Esophagus squamous epithelium (tissue), 4 donors: Measurements from ENCODE around the gene TMEM120B.

Experiments
- CTCF ChIP-seq, 6 experiments: fragments of 450-650 bp in 4 of 6; fragments of 200-600 bp in 2 of 6; sonication (generic) in 2 of 6; IDR thresholded peaks; one replicate each; pipeline ENCODE4 v1.5.1; 2016 to 2019; ENCODE audit warnings: antibody characterized with exemption in 6 of 6, mild to moderate bottlenecking in 4 of 6, moderate library complexity in 4 of 6
- POLR2A ChIP-seq, 4 donors: fragments of 450-650 bp; IDR thresholded peaks; one replicate each; pipeline ENCODE4 v1.6.1; 2017; ENCODE audit warnings: antibody characterized with exemption in 4 of 4, mild to moderate bottlenecking in 4 of 4, moderate library complexity in 3 of 4

DNA sequence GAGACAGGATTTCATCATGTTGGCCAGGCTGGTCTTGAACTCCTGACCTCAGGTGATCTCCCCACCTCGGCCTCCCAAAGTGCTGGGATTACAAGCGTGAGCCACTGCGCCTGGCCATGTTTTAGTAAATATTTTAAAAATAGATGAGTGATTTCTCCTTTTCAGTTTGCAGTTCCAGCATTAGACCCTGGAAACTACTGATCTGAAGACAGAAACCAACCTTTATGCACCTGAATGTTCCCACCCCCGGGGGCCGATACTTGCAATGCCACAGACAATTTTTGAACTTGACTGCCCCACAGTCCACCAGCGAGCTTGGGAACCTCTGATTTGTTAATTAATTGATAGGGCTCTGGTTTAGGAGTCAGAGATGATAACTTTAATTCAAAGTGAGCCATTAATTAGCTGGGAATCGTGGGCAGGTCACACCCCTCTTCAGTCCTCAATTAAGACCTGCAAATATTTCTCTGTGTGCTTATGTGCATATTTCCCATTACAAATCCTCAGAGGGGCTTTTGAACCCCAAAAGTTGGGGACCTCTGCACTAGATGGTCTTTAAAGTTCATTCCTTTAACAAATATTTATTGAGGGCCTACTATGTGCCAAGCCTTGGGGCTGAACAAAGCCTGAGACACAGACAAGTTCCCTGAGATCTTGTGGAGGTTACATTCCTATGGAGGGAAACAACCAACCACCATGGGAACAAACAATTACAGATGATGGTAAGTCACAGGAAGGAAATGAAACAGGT, 4.1 kb upstream of the TMEM120B start:
- TF ChIP-seq CTCF (IDR thresholded peaks at IDR 0.05): no peak
- no peak for TF ChIP-seq POLR2A (IDR thresholded peaks at IDR 0.05)
